T-helper 17 cell (primary cell): ENCODE data around the gene HSDL1. TPM values are rescaled to one million over a fixed set of nuclear protein-coding genes. Genes with fewer than 3 reads are reported as not detected.

ENCODE experiments used
- ATAC-seq: fragments of 150-1000 bp; cut with Tn5 transposase; 2 replicates; pipeline ENCODE4 v1.10.0; 2021; ENCODE audit warnings: mild to moderate bottlenecking, moderate library complexity
- DNase-seq, 3 donors: peaks; one replicate each; pipeline versions ENCODE4 v3.0.0 to v3.0.0-alpha.2; 2020 to 2021
- H3K9me3 ChIP-seq: one replicate; pipeline ENCODE4 v1.7.0; 2013; ENCODE audit warnings: low read length, mild to moderate bottlenecking; ENCODE audit not compliant: control insufficient read depth, poor library complexity, severe bottlenecking
- H3K27ac Mint-ChIP-seq: one replicate; pipeline ENCODE4 v1.8.0; 2022; ENCODE audit warnings: mild to moderate bottlenecking, moderate library complexity, mixed read lengths
- H3K27me3 Mint-ChIP-seq: one replicate; pipeline ENCODE4 v1.8.0; 2022; ENCODE audit warnings: mixed read lengths
- H3K36me3 Mint-ChIP-seq: one replicate; pipeline ENCODE4 v1.8.0; 2022; ENCODE audit warnings: low read depth, mixed read lengths
- H3K4me1 Mint-ChIP-seq: one replicate; pipeline ENCODE4 v1.8.0; 2022; ENCODE audit warnings: mild to moderate bottlenecking, mixed read lengths
- H3K4me3 Mint-ChIP-seq: one replicate; pipeline ENCODE4 v1.8.0; 2022; ENCODE audit warnings: mild to moderate bottlenecking, moderate library complexity, mixed read lengths
- total RNA-seq, 4 donors: library from RNA in 2 of 4; stranded (reverse) in 2 of 4; gene quantifications; one replicate each; pipeline ENCODE4 v1.2.3 and lab custom pipeline; 2022 to 2026

HSDL1 gene
- total RNA-seq, 2 donors from 2014 or later = 11.9 to 12.6 TPM

DNA sequence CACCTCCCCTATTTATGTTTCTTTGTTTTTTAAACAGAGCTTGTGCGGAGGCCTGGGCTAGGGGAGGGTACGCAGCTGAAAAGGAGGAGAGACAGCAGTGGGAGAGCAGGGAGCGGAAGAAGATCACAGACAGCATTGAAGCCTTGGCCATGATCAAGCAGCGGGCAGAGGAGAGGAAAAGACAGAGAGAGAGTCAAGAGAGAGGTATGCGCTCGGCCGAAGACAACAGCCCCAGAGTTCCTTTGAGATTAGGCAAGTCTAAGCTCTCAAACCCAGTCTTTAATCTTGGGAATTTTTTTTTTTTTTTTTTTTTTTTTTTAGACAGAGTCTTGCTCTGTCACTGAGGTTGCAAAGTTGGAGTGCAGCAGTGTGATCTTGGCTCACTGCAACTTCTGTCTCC is 20.8 kb upstream of the HSDL1 start:
- no peak overlapping the region for H3K4me3 Mint-ChIP-seq
- no peak overlapping the region for H3K27ac Mint-ChIP-seq
- H3K4me1 Mint-ChIP-seq = peaks cover 2% of the 10 kb centered on the region
- H3K9me3 ChIP-seq = no peaks in the 10 kb centered on the region
- DNase-seq = no peak
- ATAC-seq = no peak
- H3K27me3 Mint-ChIP-seq = peaks cover 45% of the 10 kb centered on the region
- H3K36me3 Mint-ChIP-seq = peaks cover 4% of the 10 kb centered on the region

DNA sequence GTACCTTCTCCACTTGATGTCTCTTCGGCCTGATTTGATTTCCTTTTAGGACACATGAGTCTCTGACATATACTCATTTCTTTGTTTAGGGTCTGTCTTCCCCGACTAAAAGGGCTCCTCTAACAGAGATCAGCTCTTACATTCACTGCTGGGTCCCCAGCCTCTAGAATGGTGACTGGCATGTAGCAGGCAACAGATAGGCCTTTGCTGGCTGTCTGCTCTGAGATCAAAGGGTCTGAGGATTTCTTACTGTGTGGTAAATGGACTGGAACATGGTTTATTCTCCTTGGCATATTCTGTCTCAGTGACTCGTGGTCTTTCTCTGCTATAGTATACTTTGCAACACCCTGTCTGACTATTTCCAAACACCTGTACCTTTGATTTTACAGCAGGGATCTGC is 16.8 kb upstream of the HSDL1 start:
- H3K9me3 ChIP-seq = no peaks in the 10 kb centered on the region
- peaks cover 2% of the 10 kb centered on the region for H3K4me1 Mint-ChIP-seq
- no peak overlapping the region for H3K27ac Mint-ChIP-seq
- DNase-seq = no peak
- peaks cover 2% of the 10 kb centered on the region for H3K36me3 Mint-ChIP-seq
- ATAC-seq = no peak
- H3K4me3 Mint-ChIP-seq = no peak overlapping the region
- peaks cover 53% of the 10 kb centered on the region for H3K27me3 Mint-ChIP-seq

GRCh38 chr16:84161037-84161436 is 16.1 kb upstream of the HSDL1 start:
- H3K27me3 Mint-ChIP-seq = peaks cover 58% of the 10 kb centered on the region
- ATAC-seq (no peak), DNase-seq (no peak)
- no peak overlapping the region for H3K27ac Mint-ChIP-seq
- H3K9me3 ChIP-seq = no peaks in the 10 kb centered on the region
- H3K36me3 Mint-ChIP-seq = peaks cover 2% of the 10 kb centered on the region
- no peak overlapping the region for H3K4me3 Mint-ChIP-seq
- H3K4me1 Mint-ChIP-seq = peaks cover 2% of the 10 kb centered on the region

- ATAC-seq = no peak
- H3K27ac Mint-ChIP-seq = no peak overlapping the region
- H3K4me1 Mint-ChIP-seq = peaks cover 4% of the 10 kb centered on the region
- no peaks in the 10 kb centered on the region for H3K9me3 ChIP-seq
- H3K4me3 Mint-ChIP-seq = no peak overlapping the region
- no peak for DNase-seq
- no peaks in the 10 kb centered on the region for H3K36me3 Mint-ChIP-seq
- peaks cover 57% of the 10 kb centered on the region for H3K27me3 Mint-ChIP-seq
Observed at GRCh38 chr16:84159800-84160199, 14.8 kb upstream of the HSDL1 start.

DNA sequence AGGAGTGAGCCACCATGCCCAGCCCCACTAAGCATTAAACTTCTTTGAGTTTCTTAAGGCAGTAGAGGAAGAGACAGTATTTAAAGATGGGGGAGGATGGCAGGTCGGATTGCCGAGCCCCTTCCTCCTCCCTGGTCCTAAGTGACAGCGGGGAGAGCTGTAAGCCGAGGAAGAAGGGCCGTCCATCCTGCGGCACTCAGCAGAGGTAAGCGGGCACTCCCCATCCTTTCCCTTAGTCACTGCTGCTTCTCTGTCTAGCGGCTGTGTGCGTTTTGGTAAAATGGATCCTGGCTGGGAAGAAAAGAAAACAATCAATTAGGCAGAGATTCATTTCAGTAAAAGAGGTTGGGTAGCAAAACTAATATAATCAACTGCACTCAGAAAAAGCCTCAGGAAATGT is 14.0 kb upstream of the HSDL1 start:
- no peaks in the 10 kb centered on the region for H3K36me3 Mint-ChIP-seq
- ATAC-seq (no peak), DNase-seq (no peak)
- peaks cover 49% of the 10 kb centered on the region for H3K27me3 Mint-ChIP-seq
- no peaks in the 10 kb centered on the region for H3K9me3 ChIP-seq
- H3K4me3 Mint-ChIP-seq = no peak overlapping the region
- no peak overlapping the region for H3K27ac Mint-ChIP-seq
- peaks cover 4% of the 10 kb centered on the region for H3K4me1 Mint-ChIP-seq

GRCh38 chr16:84156342-84156784 is 11.4 kb upstream of the HSDL1 start:
- no peak overlapping the region for H3K4me3 Mint-ChIP-seq
- peaks cover 46% of the 10 kb centered on the region for H3K27me3 Mint-ChIP-seq
- H3K9me3 ChIP-seq = no peaks in the 10 kb centered on the region
- peaks cover 4% of the 10 kb centered on the region for H3K36me3 Mint-ChIP-seq
- DNase-seq (no peak), ATAC-seq (no peak)
- H3K27ac Mint-ChIP-seq = no peak overlapping the region
- H3K4me1 Mint-ChIP-seq = peaks cover 4% of the 10 kb centered on the region

GRCh38 chr16:84155771-84156170 is 10.8 kb upstream of the HSDL1 start:
- H3K9me3 ChIP-seq = no peaks in the 10 kb centered on the region
- Mint-ChIP-seq H3K36me3 (peaks cover 4% of the 10 kb centered on the region), H3K4me3 (no peak overlapping the region), H3K27ac (no peak overlapping the region), H3K27me3 (peaks cover 51% of the 10 kb centered on the region), H3K4me1 (peaks cover 4% of the 10 kb centered on the region)
- ATAC-seq (no peak), DNase-seq (no peak)

DNA sequence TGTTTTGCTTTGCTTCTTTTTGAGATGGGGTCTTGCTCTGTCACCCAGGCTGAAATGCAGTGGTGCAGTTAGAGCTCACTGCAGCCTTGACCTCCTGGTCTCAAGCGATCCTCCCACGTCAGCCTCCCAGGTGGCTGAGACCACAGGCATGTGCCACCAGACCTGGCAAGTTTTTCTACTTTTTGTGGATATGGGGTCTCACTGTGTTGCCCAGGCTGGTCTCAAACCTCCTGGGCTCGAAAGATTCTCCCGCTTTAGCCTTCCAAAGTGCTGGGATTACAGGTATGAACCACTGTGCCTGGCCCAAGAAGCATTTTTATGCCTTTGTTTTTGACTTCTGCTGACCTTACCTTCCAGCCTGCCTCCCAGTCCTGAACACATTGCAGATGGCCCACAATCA is 10.2 kb upstream of the HSDL1 start:
- no peaks in the 10 kb centered on the region for H3K9me3 ChIP-seq
- H3K27ac Mint-ChIP-seq = no peak overlapping the region
- ATAC-seq = no peak
- DNase-seq = no peak
- H3K36me3 Mint-ChIP-seq = peaks cover 4% of the 10 kb centered on the region
- peaks cover 52% of the 10 kb centered on the region for H3K27me3 Mint-ChIP-seq
- H3K4me1 Mint-ChIP-seq = peaks cover 4% of the 10 kb centered on the region
- no peak overlapping the region for H3K4me3 Mint-ChIP-seq

DNA sequence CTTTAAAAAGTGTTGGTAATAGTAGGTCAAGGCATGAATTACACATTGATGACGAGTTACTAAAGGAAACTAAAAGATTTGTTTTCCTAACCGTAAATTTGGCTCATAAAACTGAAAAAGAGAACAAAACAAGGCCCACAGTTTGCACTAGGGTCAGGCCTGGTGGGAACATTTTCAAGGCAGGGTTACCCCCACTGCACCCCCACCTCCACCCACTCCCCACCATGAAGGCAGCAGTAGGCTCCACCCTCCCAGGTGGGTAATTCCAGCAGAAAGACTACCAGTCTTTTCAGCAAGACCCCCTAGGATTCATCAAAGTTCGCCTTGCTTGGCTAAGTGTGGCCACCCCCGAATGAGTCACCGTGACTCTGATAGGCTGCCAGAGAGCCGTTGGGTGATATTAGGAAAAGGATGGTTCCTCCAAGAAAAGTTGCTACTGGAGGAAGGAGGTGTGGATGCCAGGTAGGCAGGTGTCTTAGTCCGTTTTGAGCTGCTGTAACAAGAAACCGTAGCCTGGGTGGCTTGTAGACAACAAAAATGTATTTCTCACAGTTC is 8.8 kb upstream of the HSDL1 start:
- H3K4me1 Mint-ChIP-seq = peaks cover 2% of the 10 kb centered on the region
- no peak overlapping the region for H3K27ac Mint-ChIP-seq
- H3K9me3 ChIP-seq = no peaks in the 10 kb centered on the region
- peaks cover 5% of the 10 kb centered on the region for H3K36me3 Mint-ChIP-seq
- ATAC-seq (no peak), DNase-seq (no peak)
- H3K4me3 Mint-ChIP-seq = no peak overlapping the region
- peaks cover 54% of the 10 kb centered on the region for H3K27me3 Mint-ChIP-seq

DNA sequence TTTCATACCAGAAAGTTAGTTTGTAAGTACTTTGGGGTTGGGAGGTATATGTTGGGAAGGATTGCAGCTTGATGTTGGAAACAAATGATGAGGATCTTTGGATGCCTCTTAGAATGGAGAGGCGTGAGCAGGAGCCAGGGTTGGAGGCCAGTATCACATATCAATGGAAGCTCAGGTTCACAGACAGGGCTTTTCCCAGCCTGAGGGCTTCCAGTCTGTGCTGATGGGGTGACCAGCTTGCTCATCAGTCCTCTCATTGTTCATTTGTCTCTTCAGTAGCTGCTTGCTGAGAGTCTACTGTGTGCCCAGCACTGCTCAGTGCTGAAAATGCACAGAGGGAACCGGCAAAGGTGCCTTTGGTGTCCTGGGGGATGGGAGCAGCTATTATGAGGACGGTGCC is 5.9 kb upstream of the HSDL1 start:
- ATAC-seq (no peak), DNase-seq (no peak)
- H3K27ac Mint-ChIP-seq = no peak overlapping the region
- peaks cover 5% of the 10 kb centered on the region for H3K36me3 Mint-ChIP-seq
- no peak overlapping the region for H3K4me3 Mint-ChIP-seq
- peaks cover 2% of the 10 kb centered on the region for H3K4me1 Mint-ChIP-seq
- no peaks in the 10 kb centered on the region for H3K9me3 ChIP-seq
- peaks cover 43% of the 10 kb centered on the region for H3K27me3 Mint-ChIP-seq

DNA sequence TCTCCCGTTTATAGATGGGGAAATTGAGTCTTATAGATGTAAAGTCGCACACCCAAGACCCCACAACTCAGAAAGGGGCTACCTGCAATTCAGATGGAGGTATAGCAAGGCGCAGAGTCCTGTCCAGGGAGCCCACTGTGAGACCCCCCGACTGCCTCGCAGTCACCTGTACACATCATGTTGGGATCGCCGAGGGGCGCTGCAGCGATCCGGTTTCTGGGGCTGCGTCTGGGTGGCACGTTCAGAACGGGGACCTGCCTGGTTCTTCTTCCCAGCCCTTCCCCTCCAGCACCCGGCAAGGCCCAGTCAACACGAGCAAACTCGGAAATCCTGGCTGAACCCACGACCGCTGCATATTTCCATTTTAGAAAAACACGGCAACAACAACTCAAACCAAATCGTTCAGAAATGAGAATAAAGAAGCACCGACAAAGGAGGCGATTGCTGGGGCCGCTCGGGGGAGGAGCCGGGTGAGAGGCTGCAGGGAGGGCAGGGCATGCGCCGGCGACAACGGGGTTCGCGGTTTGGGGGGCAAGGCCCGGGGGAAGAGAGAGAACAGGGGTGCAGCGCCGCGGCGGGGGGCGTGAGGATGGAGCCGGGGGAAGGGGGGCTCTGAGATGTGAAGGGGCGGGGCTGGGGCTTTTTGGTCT is 643 bp downstream of the HSDL1 start:
- no peaks in the 10 kb centered on the region for H3K9me3 ChIP-seq
- Mint-ChIP-seq H3K27me3 (peaks cover 13% of the 10 kb centered on the region), H3K36me3 (no peaks in the 10 kb centered on the region), H3K27ac (peak overlapping the region; percentile 93), H3K4me3 (peak overlapping the region; percentile 97), H3K4me1 (peaks cover 18% of the 10 kb centered on the region)
- DNase-seq = peak; percentile 28 to 49 (median 48)
- peak; percentile 56 for ATAC-seq

DNA sequence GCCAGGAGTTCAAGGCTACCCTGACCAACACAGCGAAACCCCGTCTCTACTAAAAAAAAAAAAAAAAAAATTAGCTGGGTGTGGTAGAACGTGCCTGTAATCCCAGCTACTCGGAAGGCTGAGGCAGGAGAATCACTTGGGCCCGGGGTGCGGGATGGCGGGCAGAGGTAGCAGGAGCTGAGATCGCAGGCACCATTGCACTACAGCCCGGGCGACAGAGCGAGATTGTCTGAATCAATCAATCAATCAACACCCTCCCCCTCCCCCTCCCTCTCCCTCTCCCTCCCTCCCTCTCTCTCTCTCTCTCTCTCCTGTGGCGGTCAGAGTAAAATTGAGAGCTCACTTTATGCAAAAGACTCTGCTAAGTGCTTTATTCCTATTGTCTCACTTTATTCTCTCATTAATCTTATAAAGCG is 1.2 kb downstream of the HSDL1 start:
- peaks cover 9% of the 10 kb centered on the region for H3K27me3 Mint-ChIP-seq
- ATAC-seq = no peak
- peak overlapping the region; percentile 93 for H3K27ac Mint-ChIP-seq
- peak overlapping the region; percentile 97 for H3K4me3 Mint-ChIP-seq
- no peaks in the 10 kb centered on the region for H3K9me3 ChIP-seq
- DNase-seq = no peak
- H3K36me3 Mint-ChIP-seq = no peaks in the 10 kb centered on the region
- peaks cover 23% of the 10 kb centered on the region for H3K4me1 Mint-ChIP-seq

GRCh38 chr16:84143081-84143480 is 1.9 kb downstream of the HSDL1 start:
- DNase-seq (no peak), ATAC-seq (no peak)
- Mint-ChIP-seq H3K27me3 (peaks cover 7% of the 10 kb centered on the region), H3K36me3 (no peaks in the 10 kb centered on the region), H3K27ac (peak overlapping the region; percentile 93), H3K4me3 (peak overlapping the region; percentile 97), H3K4me1 (peaks cover 25% of the 10 kb centered on the region)
- no peaks in the 10 kb centered on the region for H3K9me3 ChIP-seq

- Mint-ChIP-seq H3K27ac (no peak overlapping the region), H3K4me3 (no peak overlapping the region), H3K36me3 (no peaks in the 10 kb centered on the region), H3K4me1 (peaks cover 33% of the 10 kb centered on the region), H3K27me3 (peaks cover under 1% of the 10 kb centered on the region)
- no peaks in the 10 kb centered on the region for H3K9me3 ChIP-seq
- DNase-seq = no peak
- ATAC-seq = no peak
Observed at GRCh38 chr16:84141143-84141670, 3.8 kb downstream of the HSDL1 start.
